ENCODE data around the gene KLHL17. TPM values are rescaled to one million over a fixed set of nuclear protein-coding genes. Genes with fewer than 3 reads are reported as not detected.
A peak's percentile ranks its signal among the peaks of the same experiment; 100 is the strongest.

The KLHL17 gene
- total and polyA plus RNA-seq, 9 of the 15 experiments (the other 6 are each of a cell fraction or from before 2014, with no cell fraction given): 0.14 to 84.8 (median 13.0) TPM

GRCh38 chr1:942864-943533, 17.4 kb upstream of the KLHL17 start:
- Histone ChIP-seq H3K9me1 (ENCODE audit: control insufficient read depth, insufficient read depth, low read length) (no peaks in the 10 kb centered on the region), H3K27me3 (ENCODE audit: control insufficient read depth in 2 of 2, insufficient read depth in 2 of 2, low read length in 2 of 2) (no peaks in the 10 kb centered on the region), H2AFZ (ENCODE audit: low read depth, low read length) (no peak overlapping the region), H3K9me3 (replicated peaks; ENCODE audit: control insufficient read depth, insufficient read depth, low read depth, low read length) (no peaks in the 10 kb centered on the region), H4K20me1 (replicated peaks; ENCODE audit: control insufficient read depth, insufficient read depth, low read length) (peaks cover 21% of the 10 kb centered on the region; the same call in 1 of the 2 replicates), H3K4me3 (no peak overlapping the region), H3K27ac (ENCODE audit: extremely low read depth, low read depth, low read length) (no peak overlapping the region), H3K36me3 (ENCODE audit: control insufficient read depth, insufficient read depth, low read length) (peaks cover 44% of the 10 kb centered on the region; the same call in 2 of the 3 replicates), H3K79me2 (ENCODE audit: control insufficient read depth, insufficient read depth, low read length) (no peaks in the 10 kb centered on the region), H3K4me1 (replicated peaks in 1 of 2; ENCODE audit: control insufficient read depth in 2 of 2, insufficient read depth in 2 of 2, low read length in 2 of 2) (peaks cover 28 to 92% of the 10 kb centered on the region in 2 experiments), H3K4me2 (ENCODE audit: insufficient read depth, low read length) (no peak overlapping the region), H3K9ac (ENCODE audit: insufficient read depth in 1 of 2, low read depth in 2 of 2, low read length in 2 of 2) (0 out of 4 replicates have a peak overlapping the region, but pooled peaks of 1 of the 2 experiments have one; percentile 19)
- in situ Hi-C loops (cut with MboI): no loop called here
- intact Hi-C loops (cut with micrococcal nuclease): no loop called here
- peak; percentile 62 for FAIRE-seq
- BruUV-seq (replicated peaks): no TSS peak
- ATAC-seq: no peak
- CTCF ChIA-PET (ENCODE audit: low intra/inter-chr PET ratio): no interaction called here
- 18% methylated on average over 24 of the region's 27 CpGs for WGBS (ENCODE audit: insufficient coverage, low coverage, missing lambda C conversion rate)
- POLR2A ChIA-PET: interaction anchor here (0.6 to 1.4 kb wide), 6 partner anchors 10 to 52 kb away, joined by 3 to 4 read pairs (median 3); partner anchors contain the start of gene NOC2L
- peak; percentile 49 to 57 (median 53) for DNase-seq (ENCODE audit: extremely low read depth in 1 of 4, low spot score in 3 of 4)
- TF ChIP-seq ETS1 (conservative IDR thresholded peaks at IDR 0.05; ENCODE audit: control insufficient read depth, low read depth, low read length): no peak
- no peak for TF ChIP-seq CCNT2 (IDR thresholded peaks at IDR 0.05; ENCODE audit: borderline replicate concordance, extremely low read depth, insufficient read length, low read depth, low read length)
- TF ChIP-seq TEAD4 (IDR thresholded peaks at IDR 0.05; ENCODE audit: low read length): no peak
- TF ChIP-seq TEAD4 (CRISPR knock-in tag; IDR thresholded peaks at IDR 0.05; ENCODE audit: borderline replicate concordance): no peak
- no peak for TF ChIP-seq EP400 (IDR thresholded peaks at IDR 0.05)
- 0 out of 2 replicates have a peak, but pooled peaks have one; percentile 28 for TF ChIP-seq XRCC5 (IDR thresholded peaks at IDR 0.05; ENCODE audit: low read depth, low read length)
- peak; percentile 77 for TF ChIP-seq SUPT5H (IDR thresholded peaks at IDR 0.05)
- no peak for TF ChIP-seq SP2 (IDR thresholded peaks at IDR 0.05; ENCODE audit: extremely low read depth, low read depth, low read length, poor library complexity, severe bottlenecking)
- 0 out of 2 replicates have a peak, but pooled peaks have one; percentile 34 for TF ChIP-seq TFAP4 (CRISPR knock-in tag; IDR thresholded peaks at IDR 0.05; ENCODE audit: borderline replicate concordance)
- no peak for TF ChIP-seq ZNF407 (IDR thresholded peaks at IDR 0.05; ENCODE audit: low read depth)
- TF ChIP-seq NR2F6 (CRISPR knock-in tag; IDR thresholded peaks at IDR 0.05): no peak
